Fibroblast of pulmonary artery (primary cell): ENCODE measurements around the gene TEN1.
"Not testable (repeated sequence)": the region's sequence is repeated elsewhere in the genome, so short reads cannot be mapped to it uniquely, and the experiment has no call there.

Experiments
- DNase-seq: peaks from one replicate; pipeline ENCODE4 v3.0.0-alpha.2; 2010; ENCODE audit warnings: low read depth
- H3K4me3 ChIP-seq: replicated peaks from 2 replicates; pipeline ENCODE4 v1.5.1; 2011; ENCODE audit warnings: low read depth, mild to moderate bottlenecking, control low read depth, low read length, moderate library complexity
- TF ChIP-seq, protein P1 (sequence below): IDR thresholded peaks from 2 replicates; pipeline ENCODE4 v1.5.1; 2011; ENCODE audit warnings: mild to moderate bottlenecking, control low read depth, low read length, inconsistent platforms; ENCODE audit errors: missing control alignments

Gene TEN1

DNA sequence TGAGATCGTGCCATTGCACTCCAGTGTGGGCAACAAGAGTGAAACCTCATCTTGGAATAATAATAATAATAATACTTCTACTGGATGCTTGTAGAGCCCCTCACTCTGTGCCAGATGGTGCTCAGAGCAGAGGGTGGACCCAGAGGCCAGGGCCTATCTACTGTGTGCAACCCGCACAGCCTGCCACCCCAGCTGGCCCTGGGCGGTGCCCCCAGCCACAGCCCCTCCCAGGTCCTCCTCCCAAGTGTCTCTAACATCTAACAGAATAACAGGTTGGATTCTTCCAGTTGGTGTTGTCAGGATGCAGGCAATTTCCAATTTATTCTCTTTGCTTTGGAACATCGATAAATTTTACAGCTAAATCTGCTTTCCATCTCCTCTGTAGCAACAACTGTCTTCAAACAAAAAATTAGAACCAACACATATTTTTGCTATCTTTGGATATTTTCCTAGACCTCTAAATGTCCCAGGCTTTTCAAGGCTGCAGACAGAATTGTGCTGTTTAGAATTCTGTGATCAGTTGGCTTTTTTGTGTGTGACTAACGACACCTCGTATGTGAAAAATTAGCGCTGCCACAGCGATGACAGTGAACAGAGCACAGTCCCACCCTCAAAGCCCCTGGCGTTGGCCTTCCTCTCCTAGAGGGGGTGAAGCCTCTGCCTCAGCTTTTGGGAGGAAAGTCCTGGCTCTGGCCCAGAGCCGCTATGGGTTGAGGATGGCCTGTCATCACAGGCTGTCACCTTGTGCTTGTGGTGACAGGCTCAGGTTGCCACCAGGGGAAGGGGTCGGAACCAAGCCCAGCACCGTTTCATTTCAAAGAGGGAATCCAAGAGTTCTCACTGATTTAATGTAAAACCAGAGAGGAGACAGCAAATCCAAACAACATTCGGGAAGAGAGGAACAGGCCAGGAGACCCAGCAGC is 55.6 kb downstream of the TEN1 start:
- DNase-seq, result no peak
- TF ChIP-seq, protein P1, sequence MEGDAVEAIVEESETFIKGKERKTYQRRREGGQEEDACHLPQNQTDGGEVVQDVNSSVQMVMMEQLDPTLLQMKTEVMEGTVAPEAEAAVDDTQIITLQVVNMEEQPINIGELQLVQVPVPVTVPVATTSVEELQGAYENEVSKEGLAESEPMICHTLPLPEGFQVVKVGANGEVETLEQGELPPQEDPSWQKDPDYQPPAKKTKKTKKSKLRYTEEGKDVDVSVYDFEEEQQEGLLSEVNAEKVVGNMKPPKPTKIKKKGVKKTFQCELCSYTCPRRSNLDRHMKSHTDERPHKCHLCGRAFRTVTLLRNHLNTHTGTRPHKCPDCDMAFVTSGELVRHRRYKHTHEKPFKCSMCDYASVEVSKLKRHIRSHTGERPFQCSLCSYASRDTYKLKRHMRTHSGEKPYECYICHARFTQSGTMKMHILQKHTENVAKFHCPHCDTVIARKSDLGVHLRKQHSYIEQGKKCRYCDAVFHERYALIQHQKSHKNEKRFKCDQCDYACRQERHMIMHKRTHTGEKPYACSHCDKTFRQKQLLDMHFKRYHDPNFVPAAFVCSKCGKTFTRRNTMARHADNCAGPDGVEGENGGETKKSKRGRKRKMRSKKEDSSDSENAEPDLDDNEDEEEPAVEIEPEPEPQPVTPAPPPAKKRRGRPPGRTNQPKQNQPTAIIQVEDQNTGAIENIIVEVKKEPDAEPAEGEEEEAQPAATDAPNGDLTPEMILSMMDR, result no peak

DNA sequence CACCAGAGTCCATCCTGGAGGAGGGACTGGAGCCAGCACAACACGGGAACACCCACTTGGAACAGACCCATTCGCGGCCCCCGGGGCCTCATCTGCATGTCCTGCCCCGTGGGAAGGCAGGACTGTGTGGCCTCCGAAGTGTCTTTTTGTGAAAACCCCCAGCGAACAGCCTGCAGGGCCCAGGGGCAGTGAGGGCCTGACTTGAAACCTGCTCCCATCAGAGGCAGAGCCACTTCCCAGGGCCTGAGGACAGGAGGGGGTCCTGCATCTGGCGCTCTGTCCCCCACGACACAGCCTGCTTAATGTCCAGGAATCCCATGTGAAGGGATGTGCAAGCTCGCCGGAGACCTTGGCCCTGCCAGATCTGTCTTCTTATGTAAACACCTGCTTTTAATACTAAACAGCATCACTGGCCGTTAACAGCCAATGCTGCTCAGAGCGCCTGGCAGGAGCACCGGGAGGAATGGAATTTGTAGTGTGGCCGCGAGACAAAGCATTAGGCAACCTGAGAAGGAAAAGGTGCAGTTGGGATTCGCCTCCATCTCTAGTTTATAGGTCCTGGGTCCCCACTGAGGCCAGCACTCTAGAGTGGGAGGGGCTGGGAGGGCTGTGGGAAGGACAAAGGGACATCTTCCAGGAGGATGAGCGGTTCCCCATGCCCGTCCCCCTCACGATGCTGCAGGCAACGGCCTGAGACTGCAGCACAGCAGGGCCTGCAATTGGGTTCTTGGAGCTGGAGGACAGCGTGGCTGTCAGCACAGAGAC is 57.6 kb downstream of the TEN1 start:
- DNase-seq, result no peak

More for the DNA sequence above, 55.6 kb downstream of the TEN1 start:
- no peak overlapping the region for H3K4me3 ChIP-seq

GRCh38 chr17:76038050-76038449 is 59.0 kb downstream of the TEN1 start:
- TF ChIP-seq, protein P1, result no peak
- H3K4me3 ChIP-seq, result no peak overlapping the region
- no peak for DNase-seq

More for the DNA sequence above, 57.6 kb downstream of the TEN1 start:
- H3K4me3 ChIP-seq, result no peak overlapping the region
- TF ChIP-seq, protein P1, result no peak

GRCh38 chr17:76039121-76039520 is 60.1 kb downstream of the TEN1 start:
- TF ChIP-seq, protein P1, result no peak
- DNase-seq, result no peak
- H3K4me3 ChIP-seq, result no peak overlapping the region

DNA sequence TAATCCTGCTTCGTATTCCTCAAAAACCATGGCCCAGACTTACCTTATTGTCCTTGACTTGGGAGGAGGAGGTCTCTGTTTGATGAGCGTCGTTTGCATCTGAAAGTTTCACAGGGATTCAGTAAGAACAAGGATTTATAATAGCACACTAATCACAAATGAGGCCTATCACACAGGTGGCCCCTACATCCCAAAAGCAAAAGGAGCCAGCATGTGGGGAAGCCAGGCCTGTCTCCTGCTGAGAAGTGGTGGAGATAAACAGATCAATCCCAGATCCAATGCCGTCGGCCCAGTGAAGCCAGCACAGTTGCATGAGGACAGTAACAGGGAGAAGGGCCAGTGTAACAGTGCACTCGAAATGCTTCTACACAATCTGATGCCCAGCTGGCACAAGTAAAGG is 61.3 kb downstream of the TEN1 start:
- no peak overlapping the region for H3K4me3 ChIP-seq
- TF ChIP-seq, protein P1, result no peak
- DNase-seq, result no peak

DNA sequence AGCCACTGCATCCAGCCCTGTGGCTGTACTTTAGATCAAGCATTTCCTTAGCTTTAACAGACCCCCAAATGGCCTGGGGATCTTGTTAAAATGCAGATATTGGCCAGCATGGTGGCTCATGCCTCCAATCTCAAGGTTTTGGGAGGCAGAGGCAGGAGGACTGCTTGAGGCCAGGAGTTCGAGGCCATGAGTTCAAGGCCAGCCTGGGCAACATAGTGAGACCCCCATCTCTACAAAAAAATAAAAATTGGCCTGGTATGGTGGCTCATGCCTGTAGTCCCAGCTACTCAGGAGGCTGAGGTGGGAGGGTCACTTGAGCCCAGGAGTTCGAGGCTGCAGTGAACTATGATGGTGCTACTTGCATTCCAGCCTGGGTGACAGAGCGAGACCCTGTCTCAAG is 63.8 kb downstream of the TEN1 start:
- H3K4me3 ChIP-seq, DNase-seq: not testable (repeated sequence)

DNA sequence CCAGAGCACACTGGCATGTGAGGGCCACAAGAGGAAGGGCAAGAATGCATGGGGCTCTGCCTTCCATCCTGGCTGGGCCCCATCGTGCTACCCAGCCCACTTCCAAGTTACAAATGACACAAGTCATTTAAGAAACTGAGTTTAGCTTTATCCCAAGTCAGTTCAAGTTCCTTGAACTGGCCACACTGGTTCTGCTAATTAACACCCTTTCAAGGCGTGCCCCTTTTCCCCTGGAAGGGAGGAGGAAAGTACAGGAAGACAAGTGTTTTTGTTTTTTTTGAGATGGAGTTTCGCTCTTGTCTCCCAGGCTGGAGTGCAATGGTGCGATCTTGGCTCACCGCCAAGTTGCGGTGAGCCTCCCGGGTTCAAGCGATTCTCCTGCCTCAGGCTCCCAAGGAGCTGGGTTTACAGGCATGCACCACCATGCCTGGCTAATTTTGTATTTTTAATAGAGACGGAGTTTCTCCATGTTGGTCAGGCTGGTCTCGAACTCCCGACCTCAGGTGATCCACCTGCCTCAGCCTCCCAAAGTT is 65.5 kb downstream of the TEN1 start:
- not testable (repeated sequence) for H3K4me3 ChIP-seq, DNase-seq
